Eye (tissue), 1 donor: Measurements from ENCODE around the gene SLC50A1.
A peak's percentile ranks its signal among the peaks of the same experiment; 100 is the strongest.
"Not testable (repeated sequence)": the region's sequence is repeated elsewhere in the genome, so short reads cannot be mapped to it uniquely, and the experiment has no call there.

Source experiments
- DNase-seq: peaks from one replicate; pipeline ENCODE4 v3.0.0-alpha.2; 2015

SLC50A1 gene

DNA sequence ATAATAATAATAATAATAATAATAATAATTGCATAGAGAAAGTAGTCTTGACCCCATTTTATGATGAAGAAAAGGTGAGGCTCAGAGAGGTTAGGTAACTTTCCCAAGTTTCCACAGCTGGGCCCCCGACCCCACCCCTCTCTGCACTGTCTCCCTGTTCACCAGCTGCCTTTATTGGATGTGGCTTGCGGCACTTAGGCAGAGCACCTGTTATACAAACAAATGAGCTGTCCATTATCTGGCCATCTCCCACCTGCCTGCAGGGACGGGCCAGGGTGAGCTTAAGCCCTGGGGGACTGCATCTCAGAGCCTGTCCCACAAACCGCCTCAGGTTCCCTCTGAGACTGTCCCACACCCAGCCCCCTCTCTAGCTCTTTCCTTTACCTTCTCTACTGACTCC, 18.0 kb upstream of the SLC50A1 start:
- no peak for DNase-seq

- DNase-seq, result not testable (repeated sequence)
These were observed 17.6 kb upstream of the SLC50A1 start for GRCh38 chr1:155118090-155118489.

DNA sequence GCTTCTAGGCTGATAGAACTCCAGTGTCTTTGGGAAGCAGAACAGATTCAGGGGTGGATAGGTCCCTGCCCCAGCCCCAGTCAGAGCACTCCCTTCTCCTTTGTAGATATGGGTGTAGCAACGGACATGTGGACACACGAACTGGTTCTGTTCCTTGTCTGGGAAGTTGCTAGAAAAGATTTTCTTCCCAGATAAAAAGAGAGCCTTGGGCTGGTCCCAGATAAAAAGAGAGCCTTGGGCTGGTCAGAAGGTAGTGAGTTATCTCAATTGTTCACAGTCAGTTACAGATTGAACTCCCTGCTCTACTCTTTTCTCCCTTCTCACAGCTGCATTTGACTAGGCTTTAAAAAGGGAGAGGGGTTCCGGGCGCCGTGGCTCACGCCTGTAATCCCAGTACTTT, 15.4 kb upstream of the SLC50A1 start:
- no peak for DNase-seq

- no peak for DNase-seq
These were observed 14.4 kb upstream of the SLC50A1 start for GRCh38 chr1:155121249-155121648.

DNA sequence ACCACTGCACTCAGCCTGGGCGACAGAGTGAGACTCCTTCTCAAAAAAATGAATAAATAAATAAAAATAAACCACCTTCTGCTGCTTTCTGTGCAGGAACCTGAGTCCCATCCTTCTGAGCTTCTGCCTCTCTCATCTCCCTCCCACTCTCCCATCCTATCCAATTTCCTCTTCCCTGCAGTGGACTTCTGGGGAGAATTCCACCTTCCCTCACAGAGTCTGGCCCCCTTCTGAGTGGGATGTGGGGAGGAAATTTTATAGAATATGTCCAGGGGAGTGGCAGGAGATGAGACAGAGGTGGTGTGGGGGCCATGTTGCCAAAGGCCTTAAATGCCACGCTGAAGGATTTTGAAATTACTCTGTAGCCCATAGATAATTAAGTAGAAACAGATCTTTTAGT, 13.3 kb upstream of the SLC50A1 start:
- no peak for DNase-seq

DNA sequence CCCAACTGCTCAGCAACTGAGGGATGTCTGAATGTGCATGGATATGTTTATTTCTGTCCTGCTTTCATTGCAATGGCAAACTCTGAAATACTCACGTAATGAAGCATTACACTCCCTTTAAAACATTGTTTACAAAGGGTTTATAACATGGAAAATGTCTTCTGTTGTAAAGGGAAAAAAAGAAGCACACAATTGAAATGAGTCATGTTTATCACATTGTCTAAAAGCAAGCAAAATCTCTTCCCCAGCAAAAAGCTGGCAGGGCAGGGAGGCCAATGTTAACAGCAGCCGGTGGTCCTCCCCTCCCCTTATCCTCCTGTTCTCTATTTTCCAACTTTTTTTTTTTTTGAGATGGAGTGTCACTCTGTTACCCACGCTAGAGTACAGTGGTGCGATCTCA, 11.9 kb upstream of the SLC50A1 start:
- DNase-seq, result no peak

- DNase-seq, result peak; percentile 17
These were observed 10.9 kb upstream of the SLC50A1 start for GRCh38 chr1:155124503-155125463.

DNA sequence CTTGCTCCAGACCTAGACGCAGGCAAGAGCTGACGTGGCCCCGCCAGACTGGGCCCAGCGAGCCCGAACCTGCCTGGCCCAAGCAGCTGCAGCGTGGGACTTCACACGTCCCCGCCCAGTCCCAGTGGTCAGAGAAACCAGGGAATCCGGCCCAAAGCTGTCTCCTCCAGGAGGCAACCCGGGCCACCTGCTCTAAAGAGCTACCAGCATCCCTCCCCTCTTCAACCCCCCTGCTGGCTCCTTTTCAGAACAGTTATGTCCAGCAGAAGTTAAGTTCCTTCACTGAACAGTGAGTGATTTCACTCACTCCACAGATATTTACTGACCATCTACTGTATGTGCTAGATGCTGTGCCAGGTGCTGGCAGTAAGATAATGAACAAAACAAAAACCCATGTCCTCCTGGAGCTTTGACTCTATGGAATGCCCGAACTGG, 10.1 kb upstream of the SLC50A1 start:
- peak; percentile 40 for DNase-seq

GRCh38 chr1:155125946-155126555, 9.6 kb upstream of the SLC50A1 start:
- peak; percentile 70 for DNase-seq

DNA sequence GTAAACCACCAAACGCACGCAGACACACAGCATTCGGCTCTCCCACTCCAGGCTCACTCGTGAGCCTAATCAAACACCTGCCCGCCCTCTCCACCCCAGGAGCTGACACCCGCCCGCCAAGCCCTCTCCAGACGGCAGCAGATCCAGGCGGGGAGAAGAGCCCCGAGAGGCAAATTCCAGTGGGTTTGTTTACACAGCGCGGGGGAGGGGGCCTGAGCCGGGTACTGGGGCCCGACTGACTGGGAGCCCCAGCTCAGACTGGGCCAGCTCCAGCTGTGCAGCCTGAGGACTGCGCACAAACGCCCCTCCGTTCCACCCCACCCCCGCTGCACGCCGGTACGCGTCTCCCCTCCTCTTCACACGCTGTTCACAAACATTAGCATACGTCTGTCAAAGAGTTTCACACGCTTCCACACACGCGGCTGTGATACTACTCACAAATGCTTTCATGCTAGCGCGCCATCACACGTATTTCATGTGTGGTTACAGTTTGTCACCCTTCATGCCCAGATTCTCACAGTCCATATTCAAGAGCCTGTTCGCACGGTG, 9.0 kb upstream of the SLC50A1 start:
- peak; percentile 83 for DNase-seq

DNA sequence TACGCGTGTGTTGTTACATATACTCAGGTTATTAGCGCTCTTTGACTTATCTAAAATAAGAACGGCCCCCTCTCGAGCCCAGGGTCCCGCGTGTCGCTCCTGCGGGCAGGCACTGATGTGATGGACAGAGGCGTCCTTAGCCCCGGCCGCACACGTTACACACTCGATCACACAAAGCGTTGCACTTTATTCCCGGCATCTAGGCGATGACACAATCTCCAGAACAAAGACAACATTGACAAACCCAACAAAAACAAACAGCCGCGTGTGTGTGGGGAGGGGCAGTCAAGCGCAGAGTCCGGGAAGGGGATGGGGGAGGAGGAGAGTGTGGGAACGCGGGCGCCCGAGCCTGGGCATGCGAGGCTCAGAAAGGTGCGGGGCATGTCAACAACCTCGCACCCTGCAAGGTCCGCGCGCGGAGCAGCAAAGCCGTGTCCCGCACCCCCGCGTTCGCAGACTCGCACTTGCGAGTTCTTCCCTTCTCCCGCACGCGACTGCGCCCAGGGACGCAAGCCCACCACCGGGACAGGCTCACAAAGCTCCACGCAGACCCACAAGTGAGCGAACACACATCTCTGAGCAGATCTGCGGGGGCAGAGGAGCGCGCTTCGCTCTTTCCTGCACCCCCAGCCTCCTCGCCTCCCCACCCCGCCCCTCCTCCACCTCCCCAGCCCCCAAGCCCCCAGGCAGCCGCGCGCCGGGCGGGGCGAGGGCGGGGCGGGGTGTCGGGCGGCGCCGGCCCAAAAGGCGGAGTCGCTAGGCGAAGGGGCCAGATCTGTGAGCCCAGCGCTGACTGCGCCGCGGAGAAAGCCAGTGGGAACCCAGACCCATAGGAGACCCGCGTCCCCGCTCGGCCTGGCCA, 8.3 kb upstream of the SLC50A1 start, which contains the start of gene EFNA1:
Gene EFNA1, plus strand, starts transcription at position 772 of the 862 bp plus-strand sequence. CDS start 102 bp downstream, outside the sequence.
- DNase-seq, result peak; percentile 83

- no peak for DNase-seq
These were observed 7.5 kb upstream of the SLC50A1 start for GRCh38 chr1:155127967-155128754.

DNA sequence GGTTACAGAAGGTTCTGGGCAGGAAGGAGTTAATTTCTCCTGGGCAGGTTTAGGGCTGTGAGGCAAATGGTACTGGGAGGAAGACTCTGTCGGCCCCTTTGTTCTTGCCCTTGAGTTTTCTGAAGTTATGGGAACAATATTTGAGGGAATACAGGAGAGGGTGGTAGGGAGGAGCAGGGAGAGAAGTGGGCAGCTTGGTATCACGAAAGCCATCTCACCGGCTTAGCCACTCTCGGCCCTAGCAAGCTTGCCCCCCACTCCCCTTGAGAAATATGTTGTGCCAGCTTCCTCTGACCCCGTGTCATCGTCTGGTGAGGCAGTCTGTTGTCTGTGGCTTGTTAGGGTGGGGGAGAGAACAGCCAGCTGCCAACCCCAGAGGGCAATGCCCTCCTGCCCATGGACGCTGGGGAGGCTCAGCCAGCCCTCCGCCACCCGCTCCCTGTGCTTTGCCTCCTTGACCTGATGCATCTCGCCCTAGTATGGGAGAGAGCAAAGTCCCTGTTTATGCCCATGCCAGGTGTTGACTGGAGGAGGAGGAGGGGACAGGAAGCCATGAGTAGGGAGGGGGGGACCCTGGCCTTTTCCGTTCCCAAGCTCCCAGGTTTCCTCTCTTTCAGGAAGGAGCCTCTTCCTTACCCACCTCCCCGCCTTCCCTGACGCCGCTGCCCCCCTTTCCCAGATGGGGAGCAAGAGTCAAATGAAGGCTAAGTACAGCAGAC, 6.7 kb upstream of the SLC50A1 start:
- DNase-seq, result peak; percentile 26

DNA sequence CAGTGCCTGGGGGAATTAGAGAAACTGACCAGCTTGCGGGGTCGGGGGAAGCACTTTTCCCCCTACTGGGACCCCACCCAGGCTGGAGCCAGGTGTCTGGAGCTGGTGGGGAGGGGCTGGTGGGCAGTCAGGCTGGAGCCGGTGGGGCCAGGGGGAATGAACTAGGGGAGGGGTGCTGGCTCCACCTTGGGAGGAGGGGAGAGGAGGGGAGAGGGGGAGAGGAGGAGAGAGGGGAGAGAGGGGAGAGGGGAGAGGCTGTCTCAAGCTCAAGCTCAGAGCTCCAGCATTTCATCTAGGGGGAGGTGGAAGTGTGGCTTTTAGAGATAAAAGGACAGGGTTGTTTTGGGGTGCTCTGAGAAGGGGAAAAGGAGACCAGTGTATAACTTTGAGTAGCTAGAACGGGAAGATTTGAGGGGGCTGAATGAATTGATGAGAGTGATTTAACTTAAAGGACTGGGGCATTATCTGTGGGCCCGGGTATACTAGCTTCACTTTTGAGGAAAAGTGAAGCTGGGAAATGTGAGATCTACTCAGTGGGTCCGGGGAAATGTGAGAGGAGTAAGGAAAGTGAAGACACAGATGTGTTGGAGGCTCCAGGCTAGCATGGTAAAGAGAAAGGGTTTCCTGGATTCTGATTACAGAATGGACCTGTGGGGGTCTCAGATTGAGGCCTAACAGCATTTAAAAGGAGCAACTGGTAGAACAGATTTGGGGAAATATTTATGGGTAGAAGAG, 5.2 kb upstream of the SLC50A1 start:
- peak; percentile 55 for DNase-seq

DNA sequence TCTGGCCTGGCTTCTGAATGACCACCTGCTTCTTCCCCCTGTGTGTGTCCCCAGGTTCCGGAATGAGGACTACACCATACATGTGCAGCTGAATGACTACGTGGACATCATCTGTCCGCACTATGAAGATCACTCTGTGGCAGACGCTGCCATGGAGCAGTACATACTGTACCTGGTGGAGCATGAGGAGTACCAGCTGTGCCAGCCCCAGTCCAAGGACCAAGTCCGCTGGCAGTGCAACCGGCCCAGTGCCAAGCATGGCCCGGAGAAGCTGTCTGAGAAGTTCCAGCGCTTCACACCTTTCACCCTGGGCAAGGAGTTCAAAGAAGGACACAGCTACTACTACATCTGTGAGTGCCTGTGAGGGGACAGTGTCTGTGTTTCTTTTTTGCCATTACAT, 4.4 kb upstream of the SLC50A1 start:
- no peak for DNase-seq

DNA sequence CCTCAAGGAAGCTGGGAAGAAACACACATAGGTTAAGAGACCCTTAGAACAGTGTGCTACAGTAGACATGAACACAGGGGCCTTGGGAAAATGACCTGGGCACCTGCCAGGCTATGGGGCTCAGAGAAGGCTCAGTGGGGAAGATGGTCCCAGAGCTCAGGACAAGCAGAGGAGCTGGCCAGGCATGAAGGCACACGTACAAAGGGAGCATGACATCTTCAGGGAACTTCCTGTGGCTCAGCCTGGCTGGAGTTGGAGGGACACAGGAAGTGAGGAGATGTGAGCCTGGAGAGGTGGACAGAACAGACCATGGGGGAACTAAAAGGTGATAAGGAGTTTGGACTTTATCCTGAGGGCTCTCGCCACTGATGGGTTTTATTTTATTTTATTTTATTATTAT, 3.8 kb upstream of the SLC50A1 start:
- no peak for DNase-seq

GRCh38 chr1:155133799-155134281, 1.8 kb upstream of the SLC50A1 start:
- no peak for DNase-seq

- DNase-seq, result no peak
These were observed 1.3 kb upstream of the SLC50A1 start for GRCh38 chr1:155134322-155134721.

- DNase-seq, result peak; percentile 80
These were observed 705 bp upstream of the SLC50A1 start for GRCh38 chr1:155134880-155135414.

GRCh38 chr1:155136748-155137147, 1.1 kb downstream of the SLC50A1 start:
- peak; percentile 21 for DNase-seq
